CD1c-positive myeloid dendritic cell (primary cell): Measurements from ENCODE around the gene RHPN2.

Experiments
- DNase-seq: peaks from one replicate; pipeline ENCODE4 v3.0.0-alpha.2; 2016; ENCODE audit errors: extremely low spot score

RHPN2 gene

GRCh38 chr19:33064792-33065550 lies at the start of gene RHPN2:
Gene RHPN2 (minus strand): TSS chr19:33064888. CDS start chr19:33064852, 36 bp downstream.
- peak; percentile 40 for DNase-seq

GRCh38 chr19:33114312-33114711 lies 49.6 kb upstream of the RHPN2 start:
- DNase-seq = no peak

GRCh38 chr19:33111587-33111986 lies 46.9 kb upstream of the RHPN2 start:
- DNase-seq = no peak

- DNase-seq = no peak
These were observed 45.6 kb upstream of the RHPN2 start for GRCh38 chr19:33110137-33110910.

GRCh38 chr19:33108161-33108560 lies 43.5 kb upstream of the RHPN2 start:
- no peak for DNase-seq

- no peak for DNase-seq
These were observed 38.2 kb upstream of the RHPN2 start for GRCh38 chr19:33102893-33103292.

GRCh38 chr19:33100894-33101644 lies 36.4 kb upstream of the RHPN2 start:
- no peak for DNase-seq

- no peak for DNase-seq
These were observed 33.4 kb upstream of the RHPN2 start for GRCh38 chr19:33098055-33098534.

GRCh38 chr19:33096005-33096404 lies 31.3 kb upstream of the RHPN2 start:
- DNase-seq = no peak

GRCh38 chr19:33094436-33095067 lies 29.9 kb upstream of the RHPN2 start:
- DNase-seq = no peak

GRCh38 chr19:33093420-33094210 lies 28.9 kb upstream of the RHPN2 start:
- DNase-seq = no peak

- DNase-seq = no peak
These were observed 25.5 kb upstream of the RHPN2 start for GRCh38 chr19:33090179-33090578.

- DNase-seq = no peak
These were observed 24.3 kb upstream of the RHPN2 start for GRCh38 chr19:33089010-33089409.

- DNase-seq = no peak
These were observed 22.3 kb upstream of the RHPN2 start for GRCh38 chr19:33086955-33087354.

GRCh38 chr19:33085570-33086128 lies 21.0 kb upstream of the RHPN2 start:
- no peak for DNase-seq

GRCh38 chr19:33080761-33081681 lies 16.3 kb upstream of the RHPN2 start, which contains the start of gene GPATCH1:
Gene GPATCH1 (plus strand): TSS chr19:33081181. CDS start chr19:33081194, 13 bp downstream.
- peak; percentile 89 for DNase-seq

- DNase-seq = no peak
These were observed 10.8 kb upstream of the RHPN2 start for GRCh38 chr19:33075519-33075918.

GRCh38 chr19:33071887-33072286 lies 7.2 kb upstream of the RHPN2 start:
- no peak for DNase-seq

GRCh38 chr19:33067121-33067520 lies 2.4 kb upstream of the RHPN2 start:
- no peak for DNase-seq
